Left forelimb (tissue), 1 donor: Measurements from ENCODE around the gene CIAO2B.
"Not testable (repeated sequence)": the region's sequence is repeated elsewhere in the genome, so short reads cannot be mapped to it uniquely, and the experiment has no call there.

Experiments used
- DNase-seq: peaks from one replicate; pipeline ENCODE4 v3.0.0-alpha.2; 2018; ENCODE audit warnings: low spot score

Gene CIAO2B

DNA sequence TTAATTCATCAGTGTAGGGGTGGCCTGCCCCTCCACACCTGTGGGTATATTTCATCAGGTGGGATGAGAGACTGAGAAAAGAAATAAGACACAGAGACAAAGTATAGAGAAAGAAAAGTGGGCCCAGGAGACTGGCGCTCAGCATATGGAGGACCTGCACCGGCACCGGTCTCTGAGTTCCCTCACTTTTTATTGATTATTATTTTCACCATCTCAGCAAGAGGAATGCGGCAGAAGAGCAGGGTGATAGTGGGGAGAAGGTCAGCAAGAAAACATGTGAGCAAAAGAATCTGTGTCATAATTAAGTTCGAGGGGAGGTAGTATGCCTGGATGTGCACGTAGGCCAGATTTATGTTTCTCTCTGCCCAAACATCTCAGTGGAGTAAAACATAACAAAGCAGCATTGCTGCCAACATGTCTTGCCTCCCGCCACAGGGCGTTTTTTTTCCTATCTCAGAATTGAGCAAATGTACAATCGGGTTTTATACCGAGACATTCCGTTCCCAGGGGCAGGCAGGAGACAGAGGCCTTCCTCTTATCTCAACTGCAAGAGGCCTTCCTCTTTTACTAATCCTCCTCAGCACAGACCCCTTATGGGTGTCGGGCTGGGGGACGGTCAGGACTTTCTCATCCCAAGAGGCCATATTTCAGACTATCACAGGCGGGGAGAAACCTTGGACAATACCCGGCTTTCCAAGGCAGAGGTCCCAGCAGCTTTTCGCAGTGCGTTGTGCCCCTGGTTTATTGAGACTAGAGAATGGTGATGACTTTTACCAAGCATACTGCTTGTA is 21.4 kb upstream of the CIAO2B start:
- DNase-seq, result not testable (repeated sequence)

DNA sequence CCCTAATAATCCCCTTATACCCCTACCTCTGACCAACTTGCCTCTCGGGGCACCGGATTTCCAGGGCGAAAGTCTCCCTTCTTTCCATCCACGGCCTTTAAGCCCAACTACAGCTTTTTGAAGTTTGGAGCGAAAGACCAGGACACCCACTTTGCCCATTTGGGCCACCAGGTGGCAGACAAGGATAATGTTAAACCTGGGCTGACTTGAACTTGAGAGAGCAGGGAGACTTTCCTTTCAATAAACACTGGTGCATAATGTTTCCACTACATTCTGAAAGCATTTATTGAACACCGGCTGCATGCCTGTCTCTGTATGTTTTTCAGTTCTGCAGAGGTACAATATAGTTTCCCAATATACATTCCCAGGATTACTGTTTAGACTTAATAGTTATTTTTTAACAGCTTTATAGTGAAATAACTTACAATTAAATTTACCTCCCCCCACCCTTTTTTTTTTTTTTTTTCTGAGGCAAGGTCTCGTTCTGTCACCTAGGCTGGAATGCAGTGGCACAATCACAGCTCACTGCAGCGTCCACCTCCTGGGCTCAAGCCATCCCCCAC is 20.0 kb upstream of the CIAO2B start:
- DNase-seq, result peak; percentile 81

DNA sequence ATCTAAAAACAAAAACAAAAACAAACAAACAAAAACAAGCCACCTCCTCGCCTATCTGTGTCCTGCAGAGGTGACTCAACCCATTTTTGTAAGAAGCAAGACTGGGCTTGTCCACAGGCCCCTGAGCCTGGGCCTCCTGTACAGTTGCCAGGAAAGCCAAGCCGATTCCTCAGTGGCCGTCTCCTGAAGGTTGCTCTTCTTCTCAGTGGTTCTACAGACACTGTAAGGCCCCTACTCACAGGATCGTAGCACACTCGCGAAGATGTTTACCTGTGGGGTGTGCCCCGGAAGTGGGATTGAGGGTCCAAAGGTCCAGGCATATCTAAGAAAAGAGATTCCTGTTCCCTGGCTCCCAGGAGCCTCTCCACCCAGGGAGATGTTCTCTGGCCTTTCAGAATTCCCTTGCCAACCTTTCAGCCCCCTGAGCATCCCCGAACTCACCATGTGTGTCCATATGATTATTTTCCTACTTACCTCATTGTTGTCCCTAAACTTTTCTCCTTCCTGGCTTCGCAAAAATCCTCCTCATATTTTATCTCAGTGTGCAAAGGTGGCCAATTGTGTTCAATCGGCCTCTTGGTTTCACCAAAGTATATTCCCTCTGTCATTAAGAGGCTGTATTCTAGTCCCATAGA is 19.4 kb upstream of the CIAO2B start:
- no peak for DNase-seq

DNA sequence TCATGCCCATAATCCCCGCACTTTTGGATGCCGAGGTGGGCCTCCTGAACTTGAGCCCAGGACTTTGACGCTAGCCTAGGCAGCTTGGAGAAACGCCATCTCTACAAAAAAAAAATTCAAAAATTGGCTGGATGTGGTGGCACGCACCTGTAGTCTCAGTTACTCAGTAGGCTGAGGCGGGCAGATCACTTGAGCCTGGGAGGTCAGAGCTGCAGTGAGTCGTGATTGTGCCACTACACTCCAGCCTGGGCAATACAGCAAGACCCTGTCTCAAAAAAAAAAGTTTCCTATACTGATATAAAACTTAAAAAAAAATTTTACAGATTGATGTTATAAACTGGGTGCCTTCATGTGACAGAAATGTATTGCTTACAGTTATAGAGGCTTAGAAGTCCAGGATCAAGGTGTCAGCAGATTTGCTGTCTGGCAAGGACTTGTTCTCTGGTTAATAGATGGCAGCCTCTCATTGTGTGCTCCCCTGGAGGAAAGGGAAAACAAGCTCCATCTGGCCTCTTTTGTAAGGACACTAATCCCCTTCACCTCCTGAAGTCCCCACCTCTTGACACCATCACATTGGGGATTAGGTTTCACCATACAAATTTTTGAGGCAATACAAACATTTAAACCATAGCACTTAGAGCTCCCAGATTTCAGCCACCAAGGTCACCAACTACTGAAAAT is 18.4 kb upstream of the CIAO2B start:
- DNase-seq, result no peak

DNA sequence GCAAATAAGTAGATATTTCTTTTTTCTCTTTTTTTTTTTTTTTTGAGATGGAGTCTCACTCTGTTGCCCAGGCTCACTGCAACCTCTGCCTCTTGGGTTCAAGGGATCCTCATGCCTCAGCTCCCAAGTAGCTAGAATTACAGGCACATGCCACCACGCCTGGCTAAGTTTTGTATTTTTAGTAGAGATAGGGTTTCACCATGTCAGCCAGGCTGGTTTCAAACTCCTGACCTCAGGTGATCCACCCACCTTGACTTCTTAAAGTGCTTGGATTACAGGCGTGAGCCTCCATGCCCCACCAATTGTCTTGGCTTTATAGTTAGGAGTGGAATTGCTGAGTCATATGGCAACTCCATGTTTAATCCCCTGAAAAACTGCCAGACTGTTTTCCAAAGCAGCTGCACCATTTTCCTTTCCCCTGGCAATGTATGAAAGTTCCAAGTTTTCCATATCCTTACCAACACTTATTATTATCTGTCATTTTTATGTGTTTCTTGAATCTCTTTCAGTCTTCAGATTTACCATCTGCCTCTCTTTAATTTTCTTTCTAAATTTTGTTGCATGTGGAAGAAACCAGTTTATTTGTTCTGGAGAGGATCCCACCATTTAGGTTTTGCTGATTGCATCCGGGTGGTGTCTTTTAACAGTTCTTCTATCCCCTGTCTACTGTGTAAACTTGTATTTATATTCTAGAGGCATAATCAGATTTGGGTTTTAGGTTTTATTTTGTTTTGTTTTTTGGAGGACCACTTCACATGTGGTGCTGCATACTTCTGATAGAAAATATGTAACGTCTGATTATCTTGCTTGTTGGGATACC is 17.0 kb upstream of the CIAO2B start:
- no peak for DNase-seq

DNA sequence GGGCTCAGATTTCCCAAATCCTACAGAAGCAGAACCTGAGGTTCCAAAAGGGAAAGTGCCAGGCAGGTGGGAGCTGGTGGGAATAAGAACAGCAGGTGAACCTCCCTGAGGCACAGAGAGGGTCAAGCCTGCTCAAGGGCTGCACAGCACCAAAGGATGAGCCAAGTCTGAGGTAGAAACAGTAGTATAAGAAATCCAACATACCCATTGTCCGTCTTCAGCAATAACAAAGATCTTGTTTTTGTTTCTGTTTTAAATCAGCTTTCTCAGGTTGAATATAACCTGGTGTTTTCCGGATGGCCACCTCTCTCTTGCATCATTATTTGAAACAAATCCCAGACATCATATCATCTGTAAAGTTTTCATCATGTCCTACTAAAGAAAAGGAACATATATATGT is 16.2 kb upstream of the CIAO2B start:
- DNase-seq, result no peak

DNA sequence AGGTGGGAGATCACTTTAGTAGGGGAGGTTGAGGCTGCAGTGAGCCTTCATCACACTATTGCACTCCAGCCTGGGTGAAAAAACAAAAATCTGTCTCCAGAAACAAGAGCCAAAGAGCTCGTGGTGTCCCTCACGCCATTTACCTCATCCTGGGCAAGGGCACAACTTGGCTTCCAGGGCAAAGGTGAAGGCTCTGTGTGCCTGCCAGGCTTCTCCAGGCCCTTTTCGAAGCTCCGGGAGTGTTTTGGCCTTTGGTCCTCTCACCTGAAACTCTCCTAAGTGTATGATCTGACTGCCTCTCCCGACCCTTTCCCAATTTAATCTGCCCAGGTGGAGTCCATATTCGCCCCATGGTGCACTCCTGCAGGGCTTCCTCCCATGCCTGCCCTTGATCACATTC is 15.3 kb upstream of the CIAO2B start:
- no peak for DNase-seq

DNA sequence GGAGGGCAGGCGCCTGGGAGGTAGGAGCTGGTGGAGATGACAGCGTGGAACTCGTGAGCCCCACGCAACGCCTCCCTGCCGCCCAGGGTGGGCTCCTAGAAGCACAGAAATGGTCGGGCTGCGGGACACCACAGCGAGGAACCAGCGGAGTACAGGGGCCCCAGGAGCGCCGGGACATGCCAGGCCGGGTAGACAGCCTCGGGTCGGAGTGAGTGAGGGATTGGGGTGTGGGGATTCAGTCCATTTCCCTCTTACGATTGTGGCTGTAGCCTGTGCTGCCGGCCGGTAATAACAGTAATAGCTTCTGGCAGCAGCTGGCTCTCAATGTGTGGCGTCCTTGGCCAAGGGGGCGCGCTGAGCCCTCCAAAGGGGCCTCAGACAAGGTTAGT is 14.6 kb upstream of the CIAO2B start:
- DNase-seq, result no peak

DNA sequence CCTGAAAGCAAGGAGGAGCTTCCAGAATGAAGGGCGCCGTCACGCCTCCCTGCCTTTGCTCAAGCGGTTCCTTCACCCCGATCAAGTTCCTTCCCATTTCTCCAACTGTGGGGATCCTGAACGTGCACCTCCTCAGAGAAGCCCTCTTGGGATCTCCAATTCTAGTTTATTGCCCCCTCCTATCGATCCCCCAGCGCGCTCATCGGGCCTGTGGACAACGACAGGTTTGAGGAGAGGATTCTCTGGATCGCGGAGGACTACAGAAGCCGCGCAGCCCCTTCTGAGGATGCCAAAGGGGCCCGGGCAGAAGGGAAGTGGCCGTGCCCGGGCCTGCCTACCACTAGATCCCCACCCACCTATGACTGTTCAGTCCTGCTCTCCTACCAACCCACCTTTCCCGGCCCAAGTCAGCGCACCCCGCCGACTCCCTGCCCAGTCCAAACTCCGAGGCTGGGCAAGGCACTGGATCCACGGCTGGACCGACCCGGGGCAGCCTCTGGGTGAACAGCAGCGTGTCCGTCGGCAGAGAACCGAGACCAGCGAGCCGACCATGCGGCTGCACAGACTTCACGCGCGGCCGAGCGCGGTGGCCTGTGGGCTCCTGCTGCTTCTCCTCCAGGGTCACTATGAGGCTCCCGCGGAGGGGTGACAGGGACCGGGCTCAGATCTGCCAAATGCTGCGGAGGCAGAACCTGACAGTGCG is 14.1 kb upstream of the CIAO2B start:
- no peak for DNase-seq

DNA sequence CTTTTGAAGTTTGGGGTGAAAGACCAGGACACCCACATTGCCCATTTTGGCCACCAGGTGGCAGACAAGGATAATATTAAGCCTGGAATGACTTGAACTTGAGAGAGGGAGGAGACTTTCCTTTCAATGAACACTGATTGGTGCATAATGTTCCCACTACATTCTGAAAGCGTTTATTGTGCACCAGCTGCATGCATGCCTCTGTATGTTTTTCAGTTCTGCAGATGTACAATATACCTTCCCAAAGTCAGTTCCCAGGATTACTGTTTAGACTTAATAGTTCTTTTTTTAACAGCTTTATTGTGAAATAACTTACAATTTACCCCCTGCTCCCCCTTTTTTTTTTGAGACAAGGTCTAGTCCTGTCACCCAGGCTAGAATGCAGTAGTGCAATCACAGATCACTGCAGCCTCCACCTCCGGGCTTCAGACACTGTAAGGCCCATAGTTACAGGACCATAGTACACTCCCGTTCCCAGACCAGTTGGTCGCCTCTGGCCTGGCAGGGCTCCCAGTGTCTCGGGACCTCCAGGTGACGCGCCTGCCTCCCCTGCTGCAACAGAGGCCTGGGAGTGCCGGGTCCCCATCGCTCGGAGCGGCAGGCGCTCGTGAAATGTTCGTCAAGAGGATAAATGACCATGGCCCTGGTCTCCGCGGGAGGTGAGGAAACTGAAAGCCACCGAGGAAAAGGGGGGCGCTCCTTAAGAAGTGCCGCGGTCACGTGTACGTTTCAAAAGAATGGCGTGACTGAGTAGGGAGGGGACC is 13.3 kb upstream of the CIAO2B start:
- peak; percentile 82 for DNase-seq

DNA sequence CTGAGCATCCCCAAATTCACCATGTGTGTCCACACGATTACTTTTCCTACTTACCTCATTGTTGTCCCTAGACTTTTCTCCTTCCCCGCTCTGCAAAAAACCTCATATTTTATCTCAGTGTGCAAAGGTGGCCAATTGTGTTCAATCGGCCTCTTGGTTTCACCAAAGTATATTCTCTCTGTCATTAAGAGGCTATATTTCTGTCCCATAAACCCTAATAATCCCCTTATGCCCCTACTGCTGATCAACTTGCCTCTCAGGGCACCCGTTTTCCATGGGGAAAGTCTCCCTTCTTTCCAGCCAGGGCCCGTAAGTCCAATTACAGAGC is 12.7 kb upstream of the CIAO2B start:
- DNase-seq, result no peak

DNA sequence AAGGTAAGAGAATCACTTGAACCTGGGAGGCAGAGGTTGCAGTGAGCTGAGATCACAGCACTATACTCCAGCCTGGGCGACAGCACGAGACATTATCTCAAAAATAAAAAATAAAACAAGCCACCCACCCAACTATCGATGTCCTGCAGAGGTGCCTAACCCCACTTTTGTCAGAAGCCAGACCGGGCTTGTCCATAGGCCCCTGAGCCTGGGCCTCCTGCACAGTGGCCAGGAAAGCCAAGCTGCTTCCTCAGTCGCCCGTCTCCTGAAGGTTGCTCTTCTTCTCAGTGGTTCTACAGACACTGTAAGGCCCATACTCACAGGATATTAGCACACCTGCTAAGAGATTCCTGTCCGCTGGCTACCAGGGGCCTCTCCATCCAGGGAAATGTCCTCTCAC is 12.3 kb upstream of the CIAO2B start:
- DNase-seq, result no peak

DNA sequence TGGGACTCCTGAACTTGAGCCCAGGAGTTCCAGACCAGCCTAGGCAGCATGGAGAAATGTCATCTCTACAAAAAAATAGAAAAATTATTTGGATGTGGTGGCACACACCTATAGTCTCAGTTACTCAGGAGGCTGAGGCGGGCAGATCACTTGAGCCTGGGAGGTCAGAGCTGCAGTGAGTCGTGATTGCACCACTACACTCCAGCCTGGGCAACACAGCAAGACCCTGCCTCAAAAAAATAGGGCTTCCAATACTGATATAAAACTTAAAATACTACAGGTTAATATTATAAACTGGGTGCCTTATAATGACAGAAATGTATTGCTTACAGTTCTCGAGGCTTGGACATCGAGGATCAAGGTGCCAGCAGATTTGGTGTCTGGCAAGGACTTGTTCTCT is 11.7 kb upstream of the CIAO2B start:
- no peak for DNase-seq

DNA sequence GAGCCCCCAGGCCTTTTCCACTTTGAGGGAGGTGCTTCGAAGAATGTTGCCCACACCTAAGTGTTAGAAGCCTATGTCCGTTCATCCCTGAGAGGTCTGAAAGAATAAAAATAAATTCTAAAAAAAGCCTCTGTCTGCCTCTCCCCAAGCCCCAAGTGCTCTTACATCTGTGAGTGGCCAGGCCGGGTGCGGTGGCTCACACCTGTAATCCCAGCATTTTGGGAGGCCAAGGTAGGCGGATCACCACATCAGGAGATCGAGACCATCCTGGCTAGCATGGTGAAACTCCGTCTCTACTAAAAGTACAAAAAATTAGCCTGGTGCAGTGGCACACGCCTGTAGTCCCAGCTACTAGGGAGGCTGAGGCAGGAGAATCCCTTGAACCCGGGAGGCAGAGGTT is 10.8 kb upstream of the CIAO2B start:
- not testable (repeated sequence) for DNase-seq

DNA sequence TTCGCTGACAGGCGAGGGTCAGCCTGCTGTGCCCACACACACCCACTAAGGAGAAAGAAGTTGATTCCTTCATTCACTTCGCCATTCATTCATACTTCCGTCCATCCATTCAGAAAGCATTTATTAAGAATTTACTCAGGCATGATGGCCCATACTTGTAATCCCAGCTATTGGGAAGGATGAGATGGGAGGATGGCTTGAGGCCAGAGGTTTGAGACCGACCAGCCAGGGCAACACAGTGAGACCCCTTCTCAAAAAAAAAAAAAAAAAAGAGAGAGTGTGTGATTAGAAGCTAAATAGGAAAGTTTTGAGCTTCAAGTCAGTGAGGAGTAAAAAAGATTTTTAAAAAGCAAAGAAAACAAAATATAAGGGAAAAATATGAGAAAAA is 9.8 kb upstream of the CIAO2B start:
- no peak for DNase-seq

DNA sequence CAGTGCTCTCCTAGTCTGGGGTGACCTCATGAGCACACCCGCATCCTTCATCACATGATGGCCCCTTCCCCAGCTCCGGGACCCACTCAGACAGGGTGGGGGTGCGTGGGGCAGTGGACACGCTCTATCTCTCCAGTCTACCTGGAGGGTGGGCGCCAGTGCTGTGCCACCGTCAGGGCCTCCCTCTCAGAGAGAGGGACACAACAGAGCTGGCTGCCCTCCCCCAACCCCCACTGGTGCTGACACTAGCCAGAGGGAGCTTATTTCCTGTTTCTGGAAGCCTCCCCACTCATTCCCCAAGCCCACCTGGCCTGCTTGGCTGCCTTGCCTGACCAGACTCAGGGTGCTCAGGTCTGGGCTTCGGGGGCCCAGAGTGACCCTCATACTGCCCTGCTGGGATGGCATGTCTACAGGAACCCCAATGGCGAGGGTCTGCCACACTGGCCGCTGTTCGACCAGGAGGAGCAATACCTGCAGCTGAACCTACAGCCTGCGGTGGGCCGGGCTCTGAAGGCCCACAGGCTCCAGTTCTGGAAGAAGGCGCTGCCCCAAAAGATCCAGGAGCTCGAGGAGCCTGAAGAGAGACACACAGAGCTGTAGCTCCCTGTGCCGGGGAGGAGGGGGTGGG is 9.3 kb upstream of the CIAO2B start:
- DNase-seq, result no peak

DNA sequence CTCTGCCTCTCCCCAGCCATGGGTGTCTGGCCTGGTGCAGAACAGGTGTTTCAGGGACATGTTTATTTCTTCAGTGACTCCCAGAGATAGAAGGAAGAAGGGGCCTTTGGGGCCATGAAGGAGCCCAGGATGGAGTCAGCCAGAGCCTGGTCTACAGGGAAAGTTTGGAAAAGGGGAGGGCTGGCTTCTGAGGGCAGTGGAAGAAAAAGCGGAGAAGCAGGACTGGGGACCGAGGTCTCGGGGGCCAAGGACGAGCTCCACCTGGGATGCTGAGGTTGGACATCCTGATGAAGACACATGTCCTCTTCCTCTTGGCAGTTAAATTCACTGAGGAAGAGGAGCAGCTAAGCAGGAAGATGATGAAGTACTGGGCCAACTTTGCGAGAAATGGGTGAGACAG is 8.8 kb upstream of the CIAO2B start:
- no peak for DNase-seq

DNA sequence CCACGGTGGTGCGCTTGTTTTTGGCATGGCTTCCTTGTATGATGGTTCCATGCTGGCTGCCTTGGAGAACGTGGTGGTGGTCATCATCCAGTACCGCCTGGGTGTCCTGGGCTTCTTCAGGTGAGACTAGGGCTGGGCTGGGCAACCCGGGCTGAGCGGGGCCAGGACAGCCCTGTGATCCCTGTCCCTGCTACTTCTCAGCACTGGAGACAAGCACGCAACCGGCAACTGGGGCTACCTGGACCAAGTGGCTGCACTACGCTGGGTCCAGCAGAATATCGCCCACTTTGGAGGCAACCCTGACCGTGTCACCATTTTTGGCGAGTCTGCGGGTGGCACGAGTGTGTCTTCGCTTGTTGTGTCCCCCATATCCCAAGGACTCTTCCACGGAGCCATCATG is 6.0 kb upstream of the CIAO2B start:
- no peak for DNase-seq

DNA sequence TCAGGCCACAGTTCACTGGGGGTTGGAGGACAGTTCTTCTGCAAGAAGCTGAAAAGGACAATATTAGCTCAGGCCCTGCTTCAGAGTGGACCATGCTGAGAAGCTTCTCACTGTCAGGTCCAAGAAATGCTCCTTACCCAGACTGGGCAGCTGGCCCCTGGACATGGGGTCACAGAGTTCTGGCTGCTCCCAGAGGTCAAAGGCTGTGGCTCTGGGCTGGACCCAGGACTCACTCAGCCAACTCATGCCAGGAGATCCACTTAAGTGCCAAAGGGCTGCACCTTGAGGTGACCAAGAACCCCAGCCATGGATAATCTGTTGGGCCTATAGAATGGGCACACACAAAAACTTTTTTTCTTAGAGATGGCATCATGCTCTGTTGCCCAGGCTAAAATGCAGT is 5.2 kb upstream of the CIAO2B start:
- no peak for DNase-seq

DNA sequence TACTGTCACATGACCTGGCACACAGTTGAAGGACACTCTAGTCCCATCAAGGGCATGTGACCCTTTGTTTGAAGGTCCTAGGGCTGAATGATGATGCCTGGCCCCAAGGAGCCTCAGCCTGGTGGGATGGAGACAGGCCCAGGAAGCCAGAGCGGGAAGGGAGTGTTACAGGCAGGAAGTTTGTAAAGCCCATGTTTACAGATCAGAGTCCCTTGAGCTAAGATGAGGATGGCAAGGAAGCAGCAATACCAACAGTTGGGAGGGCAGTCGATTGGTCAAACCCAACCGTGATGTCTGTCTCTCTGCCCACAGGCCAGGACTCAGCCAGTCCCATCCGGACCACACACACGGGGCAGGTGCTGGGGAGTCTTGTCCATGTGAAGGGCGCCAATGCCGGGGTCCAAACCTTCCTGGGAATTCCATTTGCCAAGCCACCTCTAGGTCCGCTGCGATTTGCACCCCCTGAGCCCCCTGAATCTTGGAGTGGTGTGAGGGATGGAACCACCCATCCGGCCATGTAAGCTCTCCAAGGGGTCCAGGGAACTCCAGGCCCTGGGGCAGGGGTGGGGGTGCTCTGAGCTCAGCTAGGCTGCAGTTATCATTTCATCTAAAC is 3.6 kb upstream of the CIAO2B start:
- DNase-seq, result no peak
